ENCODE measurements around the gene DCDC2C. TPM values are rescaled to one million over a fixed set of nuclear protein-coding genes. Genes with fewer than 3 reads are reported as not detected.

The DCDC2C gene
- total and polyA plus RNA-seq, 9 of the 15 experiments (the other 6 are each of a cell fraction or from before 2014, with no cell fraction given), result not detected

GRCh38 chr2:3876221-3876620 lies 172.8 kb downstream of the DCDC2C start:
- 4% methylated on average over 4 of the region's 4 CpGs for WGBS (ENCODE audit: insufficient coverage, low coverage, missing lambda C conversion rate)
- Histone ChIP-seq H3K9me3 (replicated peaks; ENCODE audit: control insufficient read depth, insufficient read depth, low read depth, low read length) (no peaks in the 10 kb centered on the region), H3K4me2 (ENCODE audit: insufficient read depth, low read length) (no peak overlapping the region), H3K9ac (ENCODE audit: insufficient read depth in 1 of 2, low read depth in 2 of 2, low read length in 2 of 2) (no peak overlapping the region), H3K4me3 (no peak overlapping the region), H4K20me1 (replicated peaks; ENCODE audit: control insufficient read depth, insufficient read depth, low read length) (no peaks in the 10 kb centered on the region), H3K4me1 (replicated peaks in 1 of 2; ENCODE audit: control insufficient read depth in 2 of 2, insufficient read depth in 2 of 2, low read length in 2 of 2) (no peaks in the 10 kb centered on the region), H3K27ac (ENCODE audit: extremely low read depth, low read depth, low read length) (no peak overlapping the region), H2AFZ (ENCODE audit: low read depth, low read length) (no peak overlapping the region), H3K36me3 (ENCODE audit: control insufficient read depth, insufficient read depth, low read length) (no peaks in the 10 kb centered on the region), H3K9me1 (ENCODE audit: control insufficient read depth, insufficient read depth, low read length) (no peaks in the 10 kb centered on the region), H3K79me2 (ENCODE audit: control insufficient read depth, insufficient read depth, low read length) (no peaks in the 10 kb centered on the region), H3K27me3 (ENCODE audit: control insufficient read depth in 2 of 2, insufficient read depth in 2 of 2, low read length in 2 of 2) (no peaks in the 10 kb centered on the region)
- BruUV-seq (replicated peaks), result no TSS peak
- intact Hi-C loops (cut with micrococcal nuclease) (no loop called here), in situ Hi-C loops (cut with MboI) (no loop called here)
- TF ChIP-seq ZNF551 (CRISPR knock-in tag; IDR thresholded peaks at IDR 0.05), result no peak
- no peak for TF ChIP-seq MLLT1 (IDR thresholded peaks at IDR 0.05)
- no peak for TF ChIP-seq THAP12 (CRISPR knock-in tag; IDR thresholded peaks at IDR 0.05)
- no peak for TF ChIP-seq PHF20 (IDR thresholded peaks at IDR 0.05; ENCODE audit: partially characterized antibody)
- no peak for TF ChIP-seq ZNF57 (CRISPR knock-in tag; IDR thresholded peaks at IDR 0.05)
- no peak for TF ChIP-seq GATA2 (CRISPR knock-in tag; IDR thresholded peaks at IDR 0.05)
- no peak for TF ChIP-seq ZFP30 (CRISPR knock-in tag; IDR thresholded peaks at IDR 0.05; ENCODE audit: borderline replicate concordance)
- DNase-seq (ENCODE audit: extremely low read depth in 1 of 4, low spot score in 3 of 4) (no peak), FAIRE-seq (no peak), ATAC-seq (no peak)
- CTCF ChIA-PET (ENCODE audit: low intra/inter-chr PET ratio), result no interaction called here
- POLR2A ChIA-PET, result interaction anchor here (0.6 kb wide), 1 partner anchor 10 kb away, joined by 3 read pairs; no protein-coding TSS in a partner anchor
